Colon (tissue), 2 donors: ENCODE results near the gene EHBP1L1.

Experiments
- FAIRE-seq: peaks from 2 replicates; lab custom pipeline; 2012; peaks lifted over from hg19 to GRCh38; lab: Jason Lieb, UNC
- donor health status: control.
- donor health status: control.

EHBP1L1 gene

DNA sequence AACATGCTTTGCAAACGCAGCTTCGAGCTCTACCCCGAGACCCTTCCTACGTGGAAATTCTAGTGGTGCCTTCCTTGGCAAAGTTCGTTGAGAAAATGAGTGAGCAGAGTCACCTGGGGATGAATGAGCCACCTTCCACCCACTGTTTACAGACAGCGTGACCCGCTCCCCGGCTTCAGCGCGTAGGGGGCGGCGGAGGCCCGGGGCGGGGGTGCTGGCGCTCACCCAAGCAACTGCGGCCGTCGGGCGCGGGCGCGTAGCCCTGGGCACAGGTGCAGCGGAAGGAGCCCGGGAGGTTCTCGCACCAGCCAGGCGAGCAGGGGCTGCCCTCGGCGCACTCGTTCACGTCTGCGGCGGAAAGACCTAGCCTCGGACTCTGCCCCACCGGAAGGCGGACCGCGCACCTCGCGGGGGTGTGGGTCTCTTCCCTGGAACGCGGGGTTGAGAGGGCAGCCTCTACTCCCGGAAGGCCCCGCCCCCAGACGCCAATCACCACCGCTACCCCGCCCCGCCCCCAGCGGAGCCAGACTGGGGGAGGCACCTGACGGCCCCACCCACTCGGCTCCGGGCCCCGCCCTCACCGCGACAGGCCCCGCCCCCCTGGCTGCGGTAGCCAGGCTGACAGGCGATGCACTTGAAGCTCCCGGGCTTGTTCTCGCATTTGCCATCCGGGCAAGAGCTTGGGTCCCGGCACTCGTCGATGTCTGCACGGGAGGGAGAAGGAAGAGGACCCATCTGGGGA lies 29.5 kb upstream of the EHBP1L1 start:
- no peak for FAIRE-seq

- no peak for FAIRE-seq
Measured at GRCh38 chr11:65547446-65548125, 28.3 kb upstream of the EHBP1L1 start.

DNA sequence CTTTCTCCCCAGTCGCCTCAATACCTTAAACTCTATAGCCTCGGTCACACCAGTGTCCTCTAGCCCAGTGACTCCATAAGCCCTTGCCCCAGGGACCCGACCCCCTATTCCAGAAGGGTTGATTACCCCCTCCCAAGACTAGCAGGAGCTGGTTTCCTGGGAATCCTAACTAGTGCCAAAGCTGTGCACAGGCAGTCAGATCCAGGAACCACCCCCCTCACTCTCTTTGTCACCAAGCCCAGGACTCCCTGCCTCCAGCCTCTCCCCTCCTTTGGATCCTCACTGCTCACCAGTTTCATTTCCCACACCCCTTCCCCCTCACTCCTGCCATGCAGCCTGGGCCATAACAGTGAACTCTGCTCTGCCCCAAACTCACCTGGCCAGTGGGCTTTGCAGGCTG lies 27.5 kb upstream of the EHBP1L1 start:
- no peak for FAIRE-seq

DNA sequence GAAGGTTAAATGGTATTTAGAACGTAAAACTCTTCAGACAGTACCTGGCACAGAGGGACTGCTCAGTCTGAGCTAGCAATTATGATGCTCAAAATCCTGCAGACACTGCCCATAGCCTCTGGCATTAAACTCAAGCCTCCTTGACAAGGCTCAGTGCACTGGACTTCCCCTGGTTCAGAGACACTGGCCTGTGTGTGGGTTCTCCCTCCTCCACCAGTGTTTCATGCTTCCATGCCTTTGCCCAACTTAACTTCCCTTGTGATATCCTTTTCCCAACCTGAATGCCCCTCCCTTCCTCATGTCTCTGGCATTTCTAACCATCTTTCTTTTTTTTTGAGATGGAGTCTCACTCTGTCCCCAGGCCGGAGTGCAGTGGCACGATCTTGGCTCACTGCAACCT lies 26.8 kb upstream of the EHBP1L1 start:
- FAIRE-seq: no peak

GRCh38 chr11:65551572-65552387 lies 24.1 kb upstream of the EHBP1L1 start:
- no peak for FAIRE-seq

GRCh38 chr11:65552388-65552951 lies 23.4 kb upstream of the EHBP1L1 start:
- FAIRE-seq: no peak

DNA sequence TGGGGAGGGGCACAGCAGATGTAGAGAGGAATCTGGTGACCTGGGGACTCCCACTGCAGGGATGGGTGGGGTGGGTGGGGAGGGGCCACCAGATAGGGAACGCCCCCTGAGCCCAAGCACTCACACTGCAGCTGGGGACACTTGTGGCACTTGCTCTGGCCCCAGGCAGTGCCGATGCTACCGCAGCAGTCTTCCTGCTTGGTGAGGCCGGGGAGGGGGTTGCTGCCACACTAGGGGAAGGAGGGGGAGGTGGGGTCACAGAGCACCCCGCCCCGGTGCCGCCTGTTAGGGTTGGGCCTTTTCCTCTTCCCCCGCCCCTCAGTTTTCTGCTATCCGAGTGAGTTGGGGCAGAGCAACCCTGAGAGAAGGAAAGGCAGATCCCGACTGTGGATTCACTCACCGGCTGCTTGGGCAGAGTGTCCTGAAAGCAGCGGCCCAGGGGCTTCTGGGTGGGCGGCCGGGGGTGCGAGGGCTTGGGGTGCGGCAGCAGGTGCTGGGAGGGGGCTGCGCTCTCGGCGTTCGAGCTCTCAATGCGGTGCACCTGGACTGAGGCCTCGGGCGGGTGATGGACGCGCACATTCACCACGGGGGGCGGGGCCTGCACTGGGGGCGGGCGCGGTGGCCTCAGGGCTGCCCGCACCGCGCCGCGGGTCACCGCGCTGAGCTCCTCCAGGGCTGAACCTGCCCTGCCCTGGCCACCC lies 22.4 kb upstream of the EHBP1L1 start:
- no peak for FAIRE-seq

DNA sequence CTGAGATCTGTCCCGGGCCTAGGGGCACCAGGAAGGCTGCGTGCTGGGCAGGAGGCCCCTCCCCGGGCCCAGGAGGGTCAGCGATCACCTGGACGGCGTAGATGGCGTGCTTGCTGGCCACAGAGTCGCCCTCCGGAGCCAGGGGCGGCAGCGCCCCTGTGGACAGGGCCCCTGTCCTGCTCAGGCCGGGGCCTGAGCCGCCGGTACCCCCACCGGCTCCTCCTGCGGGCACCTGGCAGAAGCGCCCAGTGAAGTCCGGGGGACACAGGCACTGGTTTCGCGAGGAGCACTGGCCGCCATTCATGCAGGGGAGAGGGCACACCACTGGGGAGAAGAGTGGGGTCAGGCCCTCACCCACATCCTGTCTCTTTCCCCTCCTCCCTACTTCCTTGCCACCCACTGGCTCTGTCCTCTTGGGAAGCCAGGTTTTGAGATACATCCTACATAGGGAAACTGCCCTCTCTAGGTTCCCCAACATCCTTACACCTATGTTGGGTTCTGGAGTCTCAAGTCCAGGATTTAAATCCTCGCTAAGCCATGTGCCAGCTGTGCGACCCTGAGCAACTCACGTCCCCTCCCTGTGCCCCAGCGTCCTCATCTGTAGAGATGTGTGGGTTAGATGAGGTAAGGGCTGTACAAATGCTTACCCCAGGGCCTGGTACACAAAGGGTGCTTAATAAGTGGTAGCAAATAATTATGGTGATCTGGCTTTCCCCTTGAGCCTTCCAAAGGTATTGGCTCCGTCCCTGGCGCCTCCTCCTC lies 21.6 kb upstream of the EHBP1L1 start:
- FAIRE-seq: no peak

GRCh38 chr11:65554842-65555430 lies 20.9 kb upstream of the EHBP1L1 start:
- FAIRE-seq: no peak

GRCh38 chr11:65555693-65556231 lies 20.1 kb upstream of the EHBP1L1 start:
- FAIRE-seq: no peak

- FAIRE-seq: no peak
Measured at GRCh38 chr11:65556470-65557279, 19.2 kb upstream of the EHBP1L1 start.

DNA sequence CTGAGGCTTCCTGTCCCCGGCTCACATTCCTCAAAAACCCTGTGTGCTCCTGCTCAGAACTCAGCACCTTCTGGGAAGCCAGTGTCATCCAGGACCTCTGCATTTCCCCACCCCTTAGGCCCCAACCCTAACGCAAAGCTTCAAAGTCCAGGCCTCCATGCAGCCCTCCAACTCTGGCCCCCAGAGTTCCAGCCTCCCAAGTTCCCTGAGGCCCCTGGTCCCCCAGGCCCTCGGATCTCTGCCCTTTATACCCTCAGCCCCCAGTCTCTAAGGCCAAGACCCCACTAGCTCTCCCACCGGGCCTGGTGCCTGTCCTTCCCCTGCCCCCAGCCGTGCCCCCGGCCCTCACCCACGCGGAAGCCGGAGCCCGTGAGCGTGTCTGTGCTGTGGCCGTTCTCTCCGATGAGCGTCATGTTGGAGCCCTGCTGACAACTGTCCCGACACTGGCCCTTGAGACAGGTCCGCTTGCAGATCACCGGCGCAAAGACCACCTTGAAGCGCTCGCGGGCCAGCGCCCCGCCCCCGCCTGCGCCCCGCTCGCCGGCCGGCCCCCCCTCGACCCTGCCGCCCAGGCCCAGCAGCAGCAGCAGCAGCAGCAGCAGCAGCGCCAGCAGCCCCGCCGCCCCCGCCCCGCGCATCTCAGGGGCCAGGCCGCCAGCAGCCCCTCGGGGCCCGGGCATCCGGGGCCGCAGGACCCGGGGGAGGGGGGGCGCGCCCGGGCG lies 18.4 kb upstream of the EHBP1L1 start:
- no peak for FAIRE-seq

DNA sequence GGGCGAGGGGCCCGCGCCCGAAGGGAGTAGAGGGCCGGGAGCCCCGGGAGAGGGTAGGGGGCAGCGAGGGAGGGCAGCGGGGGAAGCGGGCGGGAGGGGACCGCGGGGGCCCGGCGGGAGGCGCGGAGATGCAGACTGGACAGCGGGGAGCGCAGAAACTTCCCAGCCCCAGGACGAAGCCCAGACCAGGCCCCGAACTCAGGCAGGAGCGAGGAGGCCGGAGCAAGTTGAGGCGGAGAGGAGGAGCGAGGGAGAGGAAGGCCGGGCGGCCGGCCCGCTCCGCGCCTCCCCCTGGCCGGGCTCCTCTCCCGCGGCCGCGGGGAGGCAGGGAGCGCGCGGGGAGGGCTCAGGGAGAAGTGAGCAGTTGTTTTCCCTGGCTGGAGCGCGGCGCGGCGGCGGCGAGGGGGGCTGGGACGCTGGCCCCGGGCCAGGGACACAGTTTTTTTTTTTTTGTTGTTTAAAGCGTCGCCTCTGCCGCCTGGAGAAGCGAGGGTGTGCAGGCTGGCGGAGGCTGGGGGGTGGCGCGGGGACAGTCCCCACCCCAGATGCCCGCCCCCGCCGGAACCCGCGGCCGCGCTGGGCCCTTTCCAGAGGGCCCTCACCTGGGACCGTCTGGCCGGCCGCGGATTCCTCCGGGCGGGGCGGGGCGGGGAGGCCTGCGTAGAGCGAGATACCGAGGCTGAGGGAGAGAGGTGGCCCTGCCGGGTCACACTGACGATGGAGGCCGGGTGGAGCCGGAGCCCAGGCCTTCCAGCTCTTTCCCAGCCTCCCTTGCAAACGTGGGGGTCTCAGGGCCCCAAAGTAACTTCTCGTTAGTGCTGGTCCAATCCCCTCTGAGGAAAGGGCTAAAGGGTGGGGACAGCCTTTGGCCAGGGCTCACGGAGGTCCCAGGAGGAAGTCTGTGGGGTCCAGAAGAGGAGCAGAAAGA lies 17.6 kb upstream of the EHBP1L1 start, which contains the start of gene LTBP3:
LTBP3 (minus strand) TSS at position 358 of the 928 bp plus-strand sequence. CDS start 400 bp downstream, outside the sequence.
- no peak for FAIRE-seq

DNA sequence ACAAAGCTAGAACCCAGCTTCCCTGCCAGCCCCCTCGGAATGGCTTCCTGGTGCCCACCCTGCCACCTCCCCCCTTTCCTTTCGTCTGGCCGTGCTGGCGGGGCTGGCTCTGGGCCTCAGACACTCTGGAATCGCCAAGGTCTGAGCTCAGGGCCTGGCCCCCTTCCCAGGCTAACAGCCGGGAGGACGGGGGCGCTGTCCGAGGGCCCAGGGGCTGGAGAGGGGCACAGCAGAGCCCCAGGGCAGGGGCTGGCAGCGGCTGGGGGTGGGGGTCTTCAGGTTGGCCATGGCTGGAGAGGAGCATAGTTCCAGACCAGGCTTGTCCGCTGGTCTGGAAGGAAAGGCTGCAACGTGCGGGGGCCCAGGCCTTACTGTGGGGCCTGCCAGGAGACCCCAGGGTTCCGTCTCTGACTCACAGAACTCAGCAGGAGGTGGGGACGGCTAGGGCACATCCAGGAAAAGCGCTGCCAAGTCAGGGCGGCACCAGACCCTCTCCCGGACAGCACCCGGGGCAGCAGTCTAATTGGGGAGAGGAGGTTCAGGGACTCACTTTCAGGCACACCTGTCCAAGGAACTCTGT lies 16.8 kb upstream of the EHBP1L1 start:
- FAIRE-seq: no peak

GRCh38 chr11:65559535-65559934 lies 16.3 kb upstream of the EHBP1L1 start:
- no peak for FAIRE-seq

DNA sequence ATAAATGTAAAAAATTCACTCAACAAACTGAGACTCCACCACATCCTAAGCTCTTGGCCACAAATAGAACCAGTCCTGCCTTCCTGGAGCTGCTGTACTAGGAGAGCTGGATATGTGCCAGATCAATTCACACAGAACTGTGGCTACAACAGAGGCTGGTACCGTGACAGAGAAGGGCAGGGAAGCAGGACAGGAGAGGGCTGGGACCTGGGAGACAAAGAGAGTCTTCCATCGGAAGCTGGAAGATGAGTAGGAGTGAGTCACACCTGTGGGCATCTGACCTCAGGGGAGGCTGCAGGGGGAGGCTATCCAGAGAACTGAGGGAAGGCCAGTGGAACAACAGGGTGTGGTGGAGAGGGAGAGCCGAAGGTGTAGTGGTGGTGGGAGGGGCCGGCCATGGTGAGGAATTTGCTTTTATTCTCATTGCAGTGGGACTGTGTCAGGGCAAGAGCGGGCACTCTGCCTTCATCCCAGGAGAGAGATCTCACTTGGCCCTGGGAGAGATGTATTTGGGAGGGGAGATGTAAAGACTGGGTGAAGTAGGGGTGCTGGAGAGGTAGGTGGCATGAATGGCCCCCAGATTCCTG lies 15.8 kb upstream of the EHBP1L1 start:
- FAIRE-seq: no peak
